Stimulated activated CD8-positive, alpha-beta memory T cell treated with anti-CD3 and anti-CD28 coated beads, Interleukin-7, amount 100 ng/mL, for 1 hour (primary cell): ENCODE results near the gene CYB5D1.
A peak's percentile ranks its signal among the peaks of the same experiment; 100 is the strongest.

ENCODE experiments used
- DNase-seq, 2 donors: peaks; one replicate each; pipeline ENCODE4 v3.0.0-alpha.2; 2020; ENCODE audit warnings: low read depth in 2 of 2

CYB5D1 gene

DNA sequence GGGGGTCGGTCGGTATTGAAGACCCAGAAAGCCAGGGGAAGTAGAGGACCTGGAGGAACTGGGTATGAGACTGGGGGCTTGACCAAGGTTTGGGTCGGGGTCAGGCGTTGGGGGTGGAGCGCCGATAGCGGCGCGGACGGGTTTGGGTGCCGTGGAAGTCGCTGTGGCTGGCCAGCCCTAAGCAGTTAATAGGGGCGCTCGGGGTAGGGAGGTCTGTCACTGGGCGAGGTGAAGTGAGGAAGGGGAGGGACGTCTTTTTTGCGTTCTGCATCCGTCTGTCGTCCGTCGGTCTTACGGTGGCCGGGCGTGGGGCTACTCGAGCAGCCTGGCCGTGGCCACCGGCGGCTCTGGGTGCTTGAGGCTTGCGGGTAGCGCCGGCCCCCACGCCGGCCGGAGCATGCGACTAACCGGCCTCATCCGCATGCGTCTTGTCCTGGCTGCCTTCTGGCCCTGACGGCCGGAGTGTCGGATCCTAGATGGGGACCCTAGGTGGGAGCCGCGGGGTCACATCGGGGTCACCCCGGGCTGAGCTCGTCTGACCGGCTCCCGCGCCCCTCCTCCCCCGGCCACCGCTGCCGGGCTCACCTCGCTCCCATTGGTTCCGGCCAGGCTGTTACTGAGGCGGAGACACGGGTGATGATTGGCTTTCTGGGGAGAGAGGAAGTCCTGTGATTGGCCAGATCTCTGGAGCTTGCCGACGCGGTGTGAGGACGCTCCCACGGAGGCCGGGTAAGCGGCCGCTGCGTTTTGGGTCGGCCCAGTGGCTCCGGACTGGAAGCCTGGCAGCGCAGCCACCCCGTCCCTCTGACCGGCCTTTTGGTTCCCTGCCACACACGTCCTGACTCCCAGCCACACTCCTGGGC, 13.3 kb upstream of the CYB5D1 start:
- peak; percentile 54 to 59 for DNase-seq

DNA sequence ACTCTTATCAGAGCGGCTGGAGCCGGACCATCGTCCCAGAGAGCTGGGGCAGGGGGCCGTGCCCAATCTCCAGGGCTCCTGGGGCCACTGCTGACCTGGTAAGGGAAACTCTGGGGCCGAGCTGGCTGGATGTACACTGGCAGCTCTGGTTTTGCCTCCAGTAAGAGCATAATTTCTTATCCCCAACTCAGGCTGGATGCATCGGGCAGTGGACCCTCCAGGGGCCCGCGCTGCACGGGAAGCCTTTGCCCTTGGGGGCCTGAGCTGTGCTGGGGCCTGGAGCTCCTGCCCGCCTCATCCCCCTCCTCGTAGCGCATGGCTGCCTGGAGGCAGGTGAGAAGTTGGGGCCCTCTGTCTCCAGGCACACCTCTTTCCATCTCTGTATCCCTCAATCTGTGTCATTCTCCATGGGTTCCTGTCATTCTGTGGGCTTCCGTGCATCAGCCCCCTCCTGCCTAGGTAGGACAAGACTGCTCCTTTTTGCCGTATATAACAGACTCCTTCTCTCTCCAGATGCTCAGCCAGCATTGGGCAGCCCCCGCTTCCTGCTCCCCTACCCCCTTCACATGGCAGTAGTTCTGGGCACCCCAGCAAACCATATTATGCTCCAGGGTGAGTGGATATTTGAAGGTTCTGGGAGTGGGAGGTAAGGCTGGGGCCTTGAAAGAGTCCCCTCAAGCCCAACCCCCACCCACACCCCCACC, 12.3 kb upstream of the CYB5D1 start:
- DNase-seq = no peak

DNA sequence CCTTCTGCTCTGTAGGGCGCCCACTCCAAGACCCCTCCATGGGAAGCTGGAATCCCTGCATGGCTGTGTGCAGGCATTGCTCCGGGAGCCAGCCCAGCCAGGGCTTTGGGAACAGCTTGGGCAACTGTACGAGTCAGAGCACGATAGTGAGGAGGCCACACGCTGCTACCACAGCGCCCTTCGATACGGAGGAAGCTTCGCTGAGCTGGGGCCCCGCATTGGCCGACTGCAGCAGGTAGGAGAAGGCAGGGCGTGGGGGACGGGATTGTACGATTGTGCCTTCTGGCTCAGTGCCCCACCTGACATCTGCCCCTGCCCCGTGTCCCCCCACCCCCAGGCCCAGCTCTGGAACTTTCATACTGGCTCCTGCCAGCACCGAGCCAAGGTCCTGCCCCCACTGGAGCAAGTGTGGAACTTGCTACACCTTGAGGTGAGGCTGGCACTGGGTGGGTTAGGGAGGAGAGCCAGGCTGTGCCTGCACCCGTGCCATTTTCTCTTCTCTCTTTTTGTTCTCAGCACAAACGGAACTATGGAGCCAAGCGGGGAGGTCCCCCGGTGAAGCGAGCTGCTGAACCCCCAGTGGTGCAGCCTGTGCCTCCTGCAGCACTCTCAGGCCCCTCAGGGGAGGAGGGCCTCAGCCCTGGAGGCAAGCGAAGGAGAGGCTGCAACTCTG, 11.6 kb upstream of the CYB5D1 start:
- no peak for DNase-seq

DNA sequence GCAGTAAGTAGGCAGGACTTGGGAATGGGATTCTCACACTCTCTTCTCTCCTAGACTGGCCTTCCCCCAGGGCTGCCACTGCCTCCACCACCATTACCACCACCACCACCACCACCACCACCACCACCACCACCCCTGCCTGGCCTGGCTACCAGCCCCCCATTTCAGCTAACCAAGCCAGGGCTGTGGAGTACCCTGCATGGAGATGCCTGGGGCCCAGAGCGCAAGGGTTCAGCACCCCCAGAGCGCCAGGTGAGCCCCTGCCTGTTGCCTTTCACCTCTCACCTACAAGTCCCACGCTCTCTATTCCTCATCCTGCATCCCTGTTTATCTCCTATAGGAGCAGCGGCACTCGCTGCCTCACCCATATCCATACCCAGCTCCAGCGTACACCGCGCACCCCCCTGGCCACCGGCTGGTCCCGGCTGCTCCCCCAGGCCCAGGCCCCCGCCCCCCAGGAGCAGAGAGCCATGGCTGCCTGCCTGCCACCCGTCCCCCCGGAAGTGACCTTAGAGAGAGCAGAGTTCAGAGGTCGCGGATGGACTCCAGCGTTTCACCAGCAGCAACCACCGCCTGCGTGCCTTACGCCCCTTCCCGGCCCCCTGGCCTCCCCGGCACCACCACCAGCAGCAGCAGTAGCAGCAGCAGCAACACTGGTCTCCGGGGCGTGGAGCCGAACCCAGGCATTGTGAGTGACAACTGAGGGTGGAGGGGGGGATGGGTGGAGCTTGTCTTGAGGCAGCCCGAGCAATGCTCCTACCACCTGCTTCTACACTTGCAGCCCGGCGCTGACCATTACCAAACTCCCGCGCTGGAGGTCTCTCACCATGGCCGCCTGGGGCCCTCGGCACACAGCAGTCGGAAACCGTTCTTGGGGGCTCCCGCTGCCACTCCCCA, 10.8 kb upstream of the CYB5D1 start:
- no peak for DNase-seq

DNA sequence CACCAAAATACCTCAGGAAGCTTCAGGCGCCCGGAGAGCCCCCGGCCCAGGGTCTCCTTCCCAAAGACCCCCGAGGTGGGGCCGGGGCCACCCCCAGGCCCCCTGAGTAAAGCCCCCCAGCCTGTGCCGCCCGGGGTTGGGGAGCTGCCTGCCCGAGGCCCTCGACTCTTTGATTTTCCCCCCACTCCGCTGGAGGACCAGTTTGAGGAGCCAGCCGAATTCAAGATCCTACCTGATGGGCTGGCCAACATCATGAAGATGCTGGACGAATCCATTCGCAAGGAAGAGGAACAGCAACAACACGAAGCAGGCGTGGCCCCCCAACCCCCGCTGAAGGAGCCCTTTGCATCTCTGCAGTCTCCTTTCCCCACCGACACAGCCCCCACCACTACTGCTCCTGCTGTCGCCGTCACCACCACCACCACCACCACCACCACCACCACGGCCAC, 9.6 kb upstream of the CYB5D1 start:
- no peak for DNase-seq

DNA sequence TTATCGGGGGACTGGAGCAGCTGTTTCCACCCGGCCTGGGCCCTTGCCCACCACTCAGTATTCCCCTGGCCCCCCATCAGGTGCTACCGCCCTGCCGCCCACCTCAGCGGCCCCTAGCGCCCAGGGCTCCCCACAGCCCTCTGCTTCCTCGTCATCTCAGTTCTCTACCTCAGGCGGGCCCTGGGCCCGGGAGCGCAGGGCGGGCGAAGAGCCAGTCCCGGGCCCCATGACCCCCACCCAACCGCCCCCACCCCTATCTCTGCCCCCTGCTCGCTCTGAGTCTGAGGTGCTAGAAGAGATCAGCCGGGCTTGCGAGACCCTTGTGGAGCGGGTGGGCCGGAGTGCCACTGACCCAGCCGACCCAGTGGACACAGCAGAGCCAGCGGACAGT, 9.1 kb upstream of the CYB5D1 start:
- DNase-seq = no peak

DNA sequence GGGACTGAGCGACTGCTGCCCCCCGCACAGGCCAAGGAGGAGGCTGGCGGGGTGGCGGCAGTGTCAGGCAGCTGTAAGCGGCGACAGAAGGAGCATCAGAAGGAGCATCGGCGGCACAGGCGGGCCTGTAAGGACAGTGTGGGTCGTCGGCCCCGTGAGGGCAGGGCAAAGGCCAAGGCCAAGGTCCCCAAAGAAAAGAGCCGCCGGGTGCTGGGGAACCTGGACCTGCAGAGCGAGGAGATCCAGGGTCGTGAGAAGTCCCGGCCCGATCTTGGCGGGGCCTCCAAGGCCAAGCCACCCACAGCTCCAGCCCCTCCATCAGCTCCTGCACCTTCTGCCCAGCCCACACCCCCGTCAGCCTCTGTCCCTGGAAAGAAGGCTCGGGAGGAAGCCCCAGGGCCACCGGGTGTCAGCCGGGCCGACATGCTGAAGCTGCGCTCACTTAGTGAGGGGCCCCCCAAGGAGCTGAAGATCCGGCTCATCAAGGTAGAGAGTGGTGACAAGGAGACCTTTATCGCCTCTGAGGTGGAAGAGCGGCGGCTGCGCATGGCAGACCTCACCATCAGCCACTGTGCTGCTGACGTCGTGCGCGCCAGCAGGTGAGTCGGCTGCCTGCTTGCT, 8.6 kb upstream of the CYB5D1 start:
- DNase-seq = no peak

DNA sequence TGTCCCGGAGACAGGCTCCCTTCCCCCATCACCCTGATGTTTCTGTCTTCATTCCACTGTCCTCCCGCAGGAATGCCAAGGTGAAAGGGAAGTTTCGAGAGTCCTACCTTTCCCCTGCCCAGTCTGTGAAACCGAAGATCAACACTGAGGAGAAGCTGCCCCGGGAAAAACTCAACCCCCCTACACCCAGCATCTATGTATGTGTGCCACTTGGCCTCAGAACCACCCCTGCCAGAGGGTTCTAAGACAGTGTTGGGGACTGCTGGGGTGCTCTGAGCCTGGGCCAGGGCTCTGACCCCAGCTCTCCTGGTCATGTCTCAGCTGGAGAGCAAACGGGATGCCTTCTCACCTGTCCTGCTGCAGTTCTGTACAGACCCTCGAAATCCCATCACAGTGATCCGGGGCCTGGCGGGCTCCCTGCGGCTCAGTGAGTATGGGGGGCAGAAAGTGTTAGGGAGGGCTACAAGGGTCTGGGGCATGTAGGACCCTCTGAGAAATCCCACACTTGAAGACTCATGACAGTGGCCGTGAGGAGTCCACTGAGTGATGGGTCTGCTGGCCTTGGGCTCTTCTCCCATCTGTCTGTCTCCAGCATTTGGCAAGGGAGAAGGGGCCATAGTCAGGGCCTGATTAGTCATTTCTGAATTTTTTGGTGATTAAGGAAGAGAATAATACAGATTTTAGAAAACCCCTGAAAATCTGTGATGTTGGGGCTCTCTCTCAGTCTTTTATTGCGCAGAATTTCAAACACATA, 7.9 kb upstream of the CYB5D1 start:
- DNase-seq = no peak

DNA sequence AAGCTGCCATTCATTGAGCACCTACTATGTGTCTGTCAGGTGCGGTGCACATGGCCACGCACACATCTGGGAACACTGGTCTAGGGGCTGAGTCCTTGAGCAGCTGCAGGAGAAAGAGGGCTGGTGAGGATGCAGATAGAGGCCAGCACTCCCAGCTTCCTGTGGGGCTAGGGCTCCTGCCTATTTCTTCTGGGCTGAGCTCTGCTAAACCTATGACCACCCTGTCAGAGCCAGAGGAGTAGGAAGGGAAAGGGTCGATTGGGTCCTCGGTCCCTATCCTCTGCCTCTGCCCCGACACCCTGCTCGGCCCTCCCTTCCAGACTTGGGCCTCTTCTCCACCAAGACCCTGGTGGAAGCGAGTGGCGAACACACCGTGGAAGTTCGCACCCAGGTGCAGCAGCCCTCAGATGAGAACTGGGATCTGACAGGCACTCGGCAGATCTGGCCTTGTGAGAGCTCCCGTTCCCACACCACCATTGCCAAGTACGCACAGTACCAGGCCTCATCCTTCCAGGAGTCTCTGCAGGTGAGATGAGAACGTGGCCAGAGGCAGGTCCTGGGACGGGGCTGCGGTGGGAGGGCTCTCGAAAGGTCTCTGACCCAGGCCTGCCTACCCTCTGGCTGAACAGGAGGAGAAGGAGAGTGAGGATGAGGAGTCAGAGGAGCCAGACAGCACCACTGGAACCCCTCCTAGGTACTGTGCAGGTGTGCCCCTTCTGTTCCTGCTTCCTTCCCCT, 6.9 kb upstream of the CYB5D1 start:
- no peak for DNase-seq

DNA sequence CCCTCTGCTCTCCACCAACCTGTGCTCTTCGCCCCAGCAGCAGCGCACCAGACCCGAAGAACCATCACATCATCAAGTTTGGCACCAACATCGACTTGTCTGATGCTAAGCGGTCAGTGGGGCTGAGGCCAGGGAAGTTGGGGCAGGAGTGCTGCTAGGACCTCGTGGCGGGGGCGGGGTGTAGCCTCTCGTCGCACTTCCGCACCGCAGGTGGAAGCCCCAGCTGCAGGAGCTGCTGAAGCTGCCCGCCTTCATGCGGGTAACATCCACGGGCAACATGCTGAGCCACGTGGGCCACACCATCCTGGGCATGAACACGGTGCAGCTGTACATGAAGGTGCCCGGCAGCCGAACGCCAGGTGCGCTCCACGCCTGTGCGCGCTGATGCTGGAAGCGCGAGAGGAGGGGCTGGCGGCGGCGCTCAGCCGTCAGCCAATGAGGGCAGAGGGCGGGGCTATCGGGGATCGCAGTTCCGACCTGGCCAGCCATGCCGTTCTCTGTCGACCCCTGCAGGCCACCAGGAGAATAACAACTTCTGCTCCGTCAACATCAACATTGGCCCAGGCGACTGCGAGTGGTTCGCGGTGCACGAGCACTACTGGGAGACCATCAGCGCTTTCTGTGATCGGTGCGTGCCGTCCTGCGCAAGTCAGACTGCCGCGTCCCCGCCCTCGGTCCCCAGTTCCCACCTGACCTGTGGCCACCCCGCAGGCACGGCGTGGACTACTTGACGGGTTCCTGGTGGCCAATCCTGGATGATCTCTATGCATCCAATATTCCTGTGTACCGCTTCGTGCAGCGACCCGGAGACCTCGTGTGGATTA, 6.2 kb upstream of the CYB5D1 start:
- peak; percentile 80 to 87 for DNase-seq

DNA sequence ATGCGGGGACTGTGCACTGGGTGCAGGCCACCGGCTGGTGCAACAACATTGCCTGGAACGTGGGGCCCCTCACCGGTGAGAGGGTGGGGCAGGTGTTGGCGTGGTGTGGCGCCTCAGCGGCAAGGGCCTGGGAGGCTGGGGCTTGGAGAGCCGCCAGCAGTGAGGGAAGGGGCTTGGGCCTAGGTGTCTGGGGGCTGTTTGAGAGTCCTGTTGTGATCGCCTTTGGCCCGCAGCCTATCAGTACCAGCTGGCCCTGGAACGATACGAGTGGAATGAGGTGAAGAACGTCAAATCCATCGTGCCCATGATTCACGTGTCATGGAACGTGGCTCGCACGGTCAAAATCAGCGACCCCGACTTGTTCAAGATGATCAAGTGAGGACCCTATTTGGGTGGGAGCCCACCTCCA, 5.5 kb upstream of the CYB5D1 start:
- no peak for DNase-seq

DNA sequence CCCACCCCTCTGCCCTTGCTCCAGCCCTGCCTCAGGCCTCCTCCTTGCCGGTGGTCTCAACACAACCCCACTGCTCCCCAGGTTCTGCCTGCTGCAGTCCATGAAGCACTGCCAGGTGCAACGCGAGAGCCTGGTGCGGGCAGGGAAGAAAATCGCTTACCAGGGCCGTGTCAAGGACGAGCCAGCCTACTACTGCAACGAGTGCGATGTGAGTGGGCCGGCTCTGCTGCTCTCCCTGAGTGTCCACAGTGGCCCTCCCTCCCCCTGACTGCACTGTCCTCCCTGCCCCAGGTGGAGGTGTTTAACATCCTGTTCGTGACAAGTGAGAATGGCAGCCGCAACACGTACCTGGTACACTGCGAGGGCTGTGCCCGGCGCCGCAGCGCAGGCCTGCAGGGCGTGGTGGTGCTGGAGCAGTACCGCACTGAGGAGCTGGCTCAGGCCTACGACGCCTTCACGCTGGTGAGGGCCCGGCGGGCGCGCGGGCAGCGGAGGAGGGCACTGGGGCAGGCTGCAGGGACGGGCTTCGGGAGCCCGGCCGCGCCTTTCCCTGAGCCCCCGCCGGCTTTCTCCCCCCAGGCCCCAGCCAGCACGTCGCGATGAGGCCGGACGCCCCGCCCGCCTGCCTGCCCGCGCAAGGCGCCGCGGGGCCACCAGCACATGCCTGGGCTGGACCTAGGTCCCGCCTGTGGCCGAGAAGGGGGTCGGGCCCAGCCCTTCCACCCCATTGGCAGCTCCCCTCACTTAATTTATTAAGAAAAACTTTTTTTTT, 4.7 kb upstream of the CYB5D1 start:
- no peak for DNase-seq

DNA sequence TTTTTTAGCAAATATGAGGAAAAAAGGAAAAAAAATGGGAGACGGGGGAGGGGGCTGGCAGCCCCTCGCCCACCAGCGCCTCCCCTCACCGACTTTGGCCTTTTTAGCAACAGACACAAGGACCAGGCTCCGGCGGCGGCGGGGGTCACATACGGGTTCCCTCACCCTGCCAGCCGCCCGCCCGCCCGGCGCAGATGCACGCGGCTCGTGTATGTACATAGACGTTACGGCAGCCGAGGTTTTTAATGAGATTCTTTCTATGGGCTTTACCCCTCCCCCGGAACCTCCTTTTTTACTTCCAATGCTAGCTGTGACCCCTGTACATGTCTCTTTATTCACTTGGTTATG, 4.1 kb upstream of the CYB5D1 start:
- DNase-seq = no peak

DNA sequence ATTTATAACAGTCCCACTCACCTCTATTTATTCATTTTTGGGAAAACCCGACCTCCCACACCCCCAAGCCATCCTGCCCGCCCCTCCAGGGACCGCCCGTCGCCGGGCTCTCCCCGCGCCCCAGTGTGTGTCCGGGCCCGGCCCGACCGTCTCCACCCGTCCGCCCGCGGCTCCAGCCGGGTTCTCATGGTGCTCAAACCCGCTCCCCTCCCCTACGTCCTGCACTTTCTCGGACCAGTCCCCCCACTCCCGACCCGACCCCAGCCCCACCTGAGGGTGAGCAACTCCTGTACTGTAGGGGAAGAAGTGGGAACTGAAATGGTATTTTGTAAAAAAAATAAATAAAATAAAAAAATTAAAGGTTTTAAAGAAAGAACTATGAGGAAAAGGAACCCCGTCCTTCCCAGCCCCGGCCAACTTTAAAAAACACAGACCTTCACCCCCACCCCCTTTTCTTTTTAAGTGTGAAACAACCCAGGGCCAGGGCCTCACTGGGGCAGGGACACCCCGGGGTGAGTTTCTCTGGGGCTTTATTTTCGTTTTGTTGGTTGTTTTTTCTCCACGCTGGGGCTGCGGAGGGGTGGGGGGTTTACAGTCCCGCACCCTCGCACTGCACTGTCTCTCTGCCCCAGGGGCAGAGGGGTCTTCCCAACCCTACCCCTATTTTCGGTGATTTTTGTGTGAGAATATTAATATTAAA, 3.6 kb upstream of the CYB5D1 start:
- no peak for DNase-seq

DNA sequence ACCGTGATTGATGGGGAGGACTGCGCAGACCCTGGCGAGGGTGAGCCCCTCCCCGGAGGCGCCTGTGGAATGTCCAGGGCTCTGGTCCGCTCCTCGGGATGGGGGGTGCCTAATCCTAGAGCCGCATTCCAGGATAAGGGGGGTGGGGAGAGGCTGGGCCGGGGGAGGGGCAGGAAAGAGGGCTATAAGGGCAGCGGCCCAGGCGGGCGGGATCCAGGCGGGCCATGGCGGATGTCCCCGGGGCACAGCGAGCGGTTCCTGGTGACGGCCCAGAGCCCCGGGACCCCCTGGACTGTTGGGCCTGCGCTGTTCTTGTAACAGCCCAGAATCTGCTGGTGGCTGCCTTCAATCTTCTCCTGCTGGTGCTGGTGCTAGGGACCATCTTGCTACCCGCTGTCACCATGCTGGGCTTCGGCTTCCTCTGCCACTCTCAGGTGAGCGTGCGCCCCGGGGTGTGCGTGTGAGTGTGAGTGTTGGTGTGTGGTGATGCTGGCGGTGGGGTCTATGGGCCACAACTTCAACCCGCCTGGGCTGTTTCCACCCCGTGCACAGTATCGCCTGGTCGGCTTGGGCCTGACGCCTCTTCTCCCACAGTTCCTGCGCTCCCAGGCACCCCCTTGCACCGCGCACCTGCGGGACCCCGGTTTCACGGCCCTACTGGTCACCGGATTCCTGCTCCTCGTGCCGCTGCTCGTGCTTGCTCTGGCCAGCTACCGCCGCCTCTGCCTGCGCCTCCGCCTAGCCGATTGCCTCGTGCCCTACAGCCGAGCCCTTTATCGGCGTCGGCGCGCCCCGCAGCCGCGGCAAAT, 2.7 kb upstream of the CYB5D1 start, which contains the start of gene TMEM88:
Gene TMEM88, plus strand, starts transcription at position 216 of the 809 bp plus-strand sequence. Its CDS starts 9 bp downstream, at position 225.
- no peak for DNase-seq

DNA sequence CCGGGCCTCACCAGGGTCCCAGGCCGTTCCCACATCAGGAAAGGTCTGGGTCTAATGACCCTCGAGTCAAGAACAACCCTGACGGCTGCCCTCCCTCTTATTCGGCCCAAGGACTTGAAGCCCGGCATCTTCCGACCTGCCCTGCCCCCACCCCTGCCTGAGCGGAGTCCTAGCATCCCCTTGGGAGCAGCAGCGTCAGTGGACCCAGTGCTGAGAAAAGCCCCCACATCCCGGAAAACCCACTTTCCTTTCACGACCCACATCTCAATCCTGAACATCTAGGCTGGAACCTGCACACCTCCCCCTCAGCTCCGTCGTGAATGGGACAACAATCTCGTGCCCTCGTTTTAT, 2.2 kb upstream of the CYB5D1 start:
- DNase-seq = no peak
